ENCODE measurements around the gene TPST2.

DNA sequence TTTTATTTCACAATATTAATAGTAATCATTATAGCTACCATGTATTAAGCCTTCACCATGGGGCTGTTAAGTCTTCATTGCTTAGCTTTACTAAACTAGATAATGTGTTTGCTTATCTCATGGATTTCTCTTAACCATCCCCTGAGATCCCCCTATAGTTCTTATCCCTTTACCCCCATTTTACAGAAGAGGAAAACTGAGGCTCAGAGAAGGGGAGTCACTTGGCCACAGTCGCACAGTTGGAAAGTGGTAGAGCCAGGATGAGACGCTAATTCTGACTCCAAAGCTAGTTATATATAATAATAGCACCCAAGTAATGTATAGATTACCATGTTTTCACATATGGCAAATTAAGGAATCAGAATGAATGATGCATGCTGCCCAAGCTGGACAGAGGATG is 67.9 kb downstream of the TPST2 start:
- TF ChIP-seq EZH2phosphoT487 (IDR thresholded peaks at IDR 0.05; ENCODE audit: borderline replicate concordance) (no peak), CBX3 (IDR thresholded peaks at IDR 0.05; ENCODE audit: low read depth) (no peak), CTCF (IDR thresholded peaks at IDR 0.05 in 2 of 3, conservative IDR thresholded peaks at IDR 0.05 in 1 of 3; ENCODE audit: borderline replicate concordance in 1 of 3, insufficient read depth in 1 of 3, low read depth in 2 of 3, low read length in 2 of 3) (no peak), POLR2A (IDR thresholded peaks at IDR 0.05; ENCODE audit: borderline replicate concordance, extremely low read depth, insufficient read depth, insufficient read length) (no peak), EZH2 (IDR thresholded peaks at IDR 0.05) (no peak)

Data from HCT116 (cell line).